ENCODE data around the gene ACLY.
"Not testable (repeated sequence)": the region's sequence is repeated elsewhere in the genome, so short reads cannot be mapped to it uniquely, and the experiment has no call there.

ACLY gene

GRCh38 chr17:41939044-41939692 lies 20.4 kb upstream of the ACLY start:
- DNase-seq = no peak

GRCh38 chr17:41937970-41938954 lies 19.5 kb upstream of the ACLY start:
- no peak for DNase-seq

- no peak for DNase-seq
Observed at GRCh38 chr17:41935641-41936040, 16.9 kb upstream of the ACLY start.

- peak in 1 of 2 donors; percentile 4 for DNase-seq
Observed at GRCh38 chr17:41932816-41933389, 14.2 kb upstream of the ACLY start.

- not testable (repeated sequence) for DNase-seq
Observed at GRCh38 chr17:41931715-41932114, 13.0 kb upstream of the ACLY start.

- DNase-seq = not testable (repeated sequence)
Observed at GRCh38 chr17:41930833-41931156, 12.0 kb upstream of the ACLY start.

GRCh38 chr17:41930009-41930832 lies 11.5 kb upstream of the ACLY start, which contains the start of gene ODAD4:
Gene ODAD4 (plus strand): TSS chr17:41930617. CDS start chr17:41930724, 107 bp downstream.
- peak; percentile 93 to 94 for DNase-seq

- DNase-seq = no peak
Observed at GRCh38 chr17:41928693-41929251, 10.0 kb upstream of the ACLY start.

- DNase-seq = no peak
Observed at GRCh38 chr17:41925991-41926590, 7.3 kb upstream of the ACLY start.

- DNase-seq = no peak
Observed at GRCh38 chr17:41920580-41920955, 1.8 kb upstream of the ACLY start.

GRCh38 chr17:41919840-41920579 lies 1.3 kb upstream of the ACLY start:
- DNase-seq = no peak

GRCh38 chr17:41919165-41919817 lies 540 bp upstream of the ACLY start:
- DNase-seq = peak in 1 of 2 donors; percentile 58

- DNase-seq = no peak
Observed at GRCh38 chr17:41917679-41918313, 955 bp downstream of the ACLY start.

- peak in 1 of 2 donors; percentile 27 for DNase-seq
Observed at GRCh38 chr17:41917192-41917591, 1.6 kb downstream of the ACLY start.

GRCh38 chr17:41915566-41915965 lies 3.2 kb downstream of the ACLY start:
- DNase-seq = no peak

GRCh38 chr17:41915020-41915419 lies 3.7 kb downstream of the ACLY start:
- no peak for DNase-seq

- DNase-seq = no peak
Observed at GRCh38 chr17:41914358-41914766, 4.4 kb downstream of the ACLY start.

- no peak for DNase-seq
Observed at GRCh38 chr17:41913798-41914197, 5.0 kb downstream of the ACLY start.

GRCh38 chr17:41912925-41913324 lies 5.8 kb downstream of the ACLY start:
- no peak for DNase-seq
